ENCODE measurements around the gene IFRD2. TPM values are rescaled to one million over a fixed set of nuclear protein-coding genes. Genes with fewer than 3 reads are reported as not detected.

IFRD2 gene
- total RNA-seq, 4 donors from 2014 or later: 63.9 to 96.5 (median 88.4) TPM

DNA sequence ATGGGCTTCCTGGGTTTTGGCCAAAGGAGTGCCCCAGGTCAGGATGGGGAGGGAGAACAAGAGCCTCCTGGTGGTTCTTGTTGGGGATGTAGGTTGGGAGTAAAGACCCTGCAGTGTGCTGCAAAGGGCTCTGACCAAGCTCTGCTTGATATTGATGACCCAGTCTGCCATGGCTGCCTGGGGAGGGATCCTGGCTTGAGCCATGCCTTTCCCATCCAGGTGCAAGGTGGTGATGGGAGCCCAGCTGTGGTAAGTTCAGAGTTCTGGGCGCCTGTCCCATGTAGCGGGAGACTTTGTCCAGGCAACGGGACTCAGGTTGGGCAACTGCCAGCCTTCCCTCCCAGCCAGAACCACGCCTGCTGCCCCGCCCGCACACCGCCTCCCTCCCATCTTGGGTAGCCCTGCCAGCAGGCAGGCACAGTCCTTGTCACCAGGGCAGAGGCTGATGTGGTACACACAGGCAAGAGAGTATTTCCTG is 53.6 kb downstream of the IFRD2 start:
- 20 to 54% methylated on average over 1 to 7 of the region's 7 CpGs for WGBS, 2 donors
- peak; percentile 82 to 83 for DNase-seq
- Histone ChIP-seq H3K27me3 (no peaks in the 10 kb centered on the region), H3K9me3 (no peaks in the 10 kb centered on the region), H3K4me3 (replicated peaks in 1 of 3) (peak overlapping the region in 2 of 3 donors; percentile 82 to 83), H3K36me3 (peaks cover 3 to 4% of the 10 kb centered on the region in 2 donors), H3K27ac (peak overlapping the region; percentile 80 to 90 (median 83)), H3K4me1 (peaks cover 39 to 58% of the 10 kb centered on the region in 2 donors)
- intact Hi-C loops (cut with DNase I): no loop called here
- TF ChIP-seq CTCF (IDR thresholded peaks at IDR 0.05): no peak
- peak in 1 of 2 donors; percentile 7 for TF ChIP-seq POLR2A (IDR thresholded peaks at IDR 0.05)

DNA sequence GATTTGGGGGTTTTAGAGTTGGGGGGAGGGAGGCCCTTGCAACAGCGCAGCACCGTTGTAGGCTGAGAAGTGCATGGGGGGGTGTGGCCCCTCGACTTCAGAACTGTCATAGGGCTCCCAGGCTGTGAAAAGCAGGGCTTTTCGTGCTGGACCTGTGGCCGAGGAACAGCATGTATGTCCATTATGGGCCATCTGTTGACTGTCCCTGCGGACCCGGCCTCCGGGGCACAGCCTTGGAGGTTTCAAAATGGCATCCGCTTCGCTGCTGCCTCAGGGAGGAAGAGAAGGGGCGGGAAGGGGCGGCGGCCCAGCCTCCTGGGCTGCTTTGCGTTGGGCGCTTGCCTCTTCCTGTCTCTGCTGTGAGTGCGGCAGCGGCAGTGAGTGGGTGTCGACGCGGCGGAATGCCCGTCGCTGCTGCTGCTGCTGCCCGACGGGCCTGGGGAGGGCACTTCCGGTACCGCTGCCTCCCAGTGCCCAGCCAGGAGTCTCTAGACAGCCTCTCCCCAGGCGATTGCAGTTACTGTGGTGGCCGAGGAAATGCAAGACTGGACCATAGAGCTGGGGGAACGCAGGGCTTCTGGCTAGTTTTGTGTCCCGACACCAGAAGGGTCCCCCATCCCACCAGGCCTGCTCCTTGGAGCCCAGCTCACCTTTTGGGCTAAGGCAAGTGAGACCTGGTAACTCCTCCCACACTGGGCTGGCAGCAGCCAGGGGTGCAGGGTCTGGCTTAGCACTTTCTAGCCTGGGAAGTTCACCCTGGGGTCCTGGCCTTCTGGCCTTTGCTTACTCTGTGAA is 54.3 kb downstream of the IFRD2 start:
- peak overlapping the region; percentile 19 to 83 (median 82) for H3K4me3 ChIP-seq (replicated peaks in 1 of 3)
- H3K36me3 ChIP-seq: peaks cover 3 to 4% of the 10 kb centered on the region in 2 donors
- no peaks in the 10 kb centered on the region for H3K27me3 ChIP-seq
- TF ChIP-seq POLR2A (IDR thresholded peaks at IDR 0.05) (peak in 1 of 2 donors; percentile 76), CTCF (IDR thresholded peaks at IDR 0.05) (no peak)
- H3K9me3 ChIP-seq: no peaks in the 10 kb centered on the region
- peak; percentile 88 to 90 for DNase-seq
- H3K4me1 ChIP-seq: peaks cover 36 to 51% of the 10 kb centered on the region in 2 donors
- intact Hi-C loops (cut with DNase I): no loop called here
- peak overlapping the region; percentile 80 to 90 (median 83) for H3K27ac ChIP-seq
- WGBS, 2 donors: 2% methylated on average over 9 to 21 of the region's 31 CpGs

Other genes with a start within 250 kb of the IFRD2 start
- 100 to 1,000 TPM; 230 to 337 (median 268) TPM for gene RBM5, start 203.5 kb downstream of the IFRD2 start, total RNA-seq
- 10 to 100 TPM; 13.2 to 44.2 (median 38.2) TPM for gene SEMA3F, start 137.1 kb downstream of the IFRD2 start, total RNA-seq
- gene GNAT1, start 100.8 kb downstream of the IFRD2 start, total RNA-seq: not detected
- 1 to 10 TPM; 1.1 to 5.0 (median 3.6) TPM for gene SLC38A3, start 87.2 kb downstream of the IFRD2 start, total RNA-seq
- gene GNAI2, start 56.2 kb downstream of the IFRD2 start, total RNA-seq: 100 to 1,000 TPM; 111 to 171 (median 142) TPM
- 10 to 100 TPM; 21.0 to 31.0 (median 26.5) TPM for gene SEMA3B, start 23.3 kb downstream of the IFRD2 start, total RNA-seq
- not detected for gene LSMEM2, start 13.3 kb downstream of the IFRD2 start, total RNA-seq
- gene HYAL3, start 7.0 kb upstream of the IFRD2 start, total RNA-seq: 1 to 10 TPM; 2.7 to 6.7 (median 3.8) TPM
- 10 to 100 TPM in 2 of 4 donors, 1 to 10 TPM in 2; 6.9 to 15.2 (median 10.8) TPM for gene NAA80, start 7.0 kb upstream of the IFRD2 start, total RNA-seq
- gene HYAL1, start 11.1 kb upstream of the IFRD2 start, total RNA-seq: 10 to 100 TPM in 2 of 4 donors, 1 to 10 TPM in 2; 5.8 to 13.8 (median 9.7) TPM
- 100 to 1,000 TPM; 133 to 206 (median 158) TPM for gene HYAL2, start 30.3 kb upstream of the IFRD2 start, total RNA-seq
- gene TUSC2, start 35.8 kb upstream of the IFRD2 start, total RNA-seq: 10 to 100 TPM; 28.7 to 63.7 (median 42.3) TPM
- 10 to 100 TPM; 18.9 to 42.6 (median 24.8) TPM for gene RASSF1, start 48.4 kb upstream of the IFRD2 start, total RNA-seq
- 1 to 10 TPM; 3.6 to 8.1 (median 4.4) TPM for gene ZMYND10, start 53.3 kb upstream of the IFRD2 start, total RNA-seq
- 10 to 100 TPM; 13.4 to 30.6 (median 24.7) TPM for gene NPRL2, start 58.3 kb upstream of the IFRD2 start, total RNA-seq
- 10 to 100 TPM; 23.6 to 66.0 (median 43.6) TPM for gene CYB561D2, start 58.4 kb upstream of the IFRD2 start, total RNA-seq
- gene TMEM115, start 67.1 kb upstream of the IFRD2 start, total RNA-seq: 100 to 1,000 TPM in 1 of 4 donors, 10 to 100 TPM in 3; 70.0 to 111 (median 85.1) TPM
- 1 to 10 TPM; 1.5 to 3.3 (median 2.9) TPM for gene CACNA2D2, start 211.2 kb upstream of the IFRD2 start, total RNA-seq